NT2/D1 (cell line): ENCODE results near the gene PODXL.
A peak's percentile ranks its signal among the peaks of the same experiment; 100 is the strongest.

ENCODE experiments used
- DNase-seq: peaks from one replicate; pipeline ENCODE4 v3.0.0-alpha.2; 2011; ENCODE audit warnings: low read depth, low spot score
- H3K27me3 ChIP-seq: 2 replicates; pipeline ENCODE4 v1.6.0; 2011; ENCODE audit warnings: mild to moderate bottlenecking; ENCODE audit not compliant: insufficient read length, insufficient read depth
- H3K36me3 ChIP-seq: 2 replicates; pipeline ENCODE4 v1.6.1; 2011; ENCODE audit warnings: mild to moderate bottlenecking, low read length, mixed read lengths; ENCODE audit not compliant: insufficient read depth, insufficient read length
- H3K4me1 ChIP-seq: 2 replicates; pipeline ENCODE4 v1.5.1; 2011; ENCODE audit not compliant: insufficient read depth, insufficient read length
- H3K4me3 ChIP-seq: 2 replicates; pipeline ENCODE4 v1.5.1; 2011; ENCODE audit warnings: low read depth; ENCODE audit not compliant: insufficient read length
- H3K9ac ChIP-seq: 2 replicates; pipeline ENCODE4 v1.6.0; 2011; ENCODE audit warnings: low read depth; ENCODE audit not compliant: insufficient read length
- H3K9me3 ChIP-seq: 2 replicates; pipeline ENCODE4 v1.5.1; 2011; ENCODE audit warnings: mild to moderate bottlenecking, low read length; ENCODE audit not compliant: insufficient read depth
- SUZ12 ChIP-seq: IDR thresholded peaks from 2 replicates; pipeline ENCODE4 v1.6.1; 2011; ENCODE audit not compliant: insufficient read length, insufficient read depth; ENCODE audit errors: extremely low read depth
- YY1 ChIP-seq: IDR thresholded peaks from 2 replicates; pipeline ENCODE4 v1.6.1; 2011; ENCODE audit not compliant: insufficient read length, insufficient read depth
- ZNF274 ChIP-seq: IDR thresholded peaks from 2 replicates; pipeline ENCODE4 v1.6.1; 2011; ENCODE audit warnings: mild to moderate bottlenecking, low read depth, low read length

The PODXL gene

DNA sequence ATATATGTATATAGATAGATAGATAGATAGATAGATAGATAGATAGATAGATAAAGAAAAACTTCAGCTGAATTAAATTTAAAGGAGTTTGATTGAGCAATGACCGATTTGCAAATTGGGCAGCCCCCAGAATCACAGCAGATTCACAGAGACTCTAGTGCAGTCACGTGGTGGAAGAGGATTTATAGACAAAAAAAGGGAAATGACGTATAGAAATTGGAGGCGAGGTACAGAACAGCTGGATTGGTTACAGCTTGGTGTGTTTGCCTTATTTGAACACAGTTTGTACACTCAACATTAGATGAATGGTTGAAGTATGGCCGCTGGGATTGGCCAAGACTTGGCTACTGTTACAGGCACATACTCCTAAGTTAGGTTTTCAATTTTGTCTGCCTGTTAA, 8.2 kb upstream of the PODXL start:
- H3K36me3 ChIP-seq: no peaks in the 10 kb centered on the region
- H3K9ac ChIP-seq: no peak overlapping the region
- H3K9me3 ChIP-seq: no peaks in the 10 kb centered on the region
- TF ChIP-seq YY1 (no peak), ZNF274 (no peak)
- H3K4me3 ChIP-seq: no peak overlapping the region
- H3K27me3 ChIP-seq: no peaks in the 10 kb centered on the region
- H3K4me1 ChIP-seq: peaks cover 6% of the 10 kb centered on the region
- no peak for DNase-seq

DNA sequence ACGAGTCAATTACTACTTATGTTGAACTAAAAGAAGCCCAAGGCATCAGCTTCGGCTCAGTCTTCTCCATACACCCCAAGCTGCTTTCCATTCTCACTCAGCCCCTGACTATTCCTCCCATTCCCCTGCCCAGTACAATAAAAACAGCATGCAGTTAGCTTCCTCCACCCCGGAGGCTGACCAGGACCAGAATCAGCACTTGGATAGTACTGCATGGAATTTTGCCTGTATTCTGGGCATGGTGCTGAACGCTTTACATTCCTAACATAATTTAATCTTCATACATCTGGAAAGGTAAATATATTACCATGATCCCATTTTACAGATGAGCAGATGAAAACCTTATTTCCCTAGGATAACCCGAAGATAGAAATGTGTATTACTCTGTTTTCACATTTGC, 7.5 kb upstream of the PODXL start:
- Histone ChIP-seq H3K9ac (no peak overlapping the region), H3K36me3 (no peaks in the 10 kb centered on the region), H3K9me3 (no peaks in the 10 kb centered on the region), H3K4me1 (peaks cover 2% of the 10 kb centered on the region), H3K4me3 (no peak overlapping the region), H3K27me3 (no peaks in the 10 kb centered on the region)
- TF ChIP-seq YY1 (no peak), ZNF274 (no peak), SUZ12 (no peak)
- no peak for DNase-seq

DNA sequence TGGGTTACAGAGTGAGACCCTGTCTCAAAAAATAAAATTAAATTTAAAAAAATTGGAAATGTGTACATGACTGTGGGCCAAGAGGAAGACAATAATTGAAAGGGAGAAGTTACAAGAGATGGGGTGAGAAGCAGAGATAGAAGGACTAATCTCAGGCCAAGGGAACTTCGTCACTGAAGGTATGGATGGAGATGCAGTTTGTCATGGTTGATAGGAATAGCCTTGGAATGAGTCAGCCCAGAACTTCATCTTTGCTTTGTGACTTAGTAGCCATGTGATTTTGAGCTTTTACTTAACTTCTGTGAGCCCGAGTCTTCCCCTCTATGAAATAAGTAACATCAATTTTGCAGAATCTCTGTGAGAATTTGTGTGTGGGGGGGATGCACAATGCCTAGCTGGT, 6.5 kb upstream of the PODXL start:
- Histone ChIP-seq H3K27me3 (no peaks in the 10 kb centered on the region), H3K4me3 (no peak overlapping the region), H3K4me1 (peaks cover 2% of the 10 kb centered on the region), H3K9ac (no peak overlapping the region), H3K9me3 (no peaks in the 10 kb centered on the region), H3K36me3 (no peaks in the 10 kb centered on the region)
- DNase-seq: no peak
- TF ChIP-seq SUZ12 (no peak), YY1 (no peak), ZNF274 (no peak)

DNA sequence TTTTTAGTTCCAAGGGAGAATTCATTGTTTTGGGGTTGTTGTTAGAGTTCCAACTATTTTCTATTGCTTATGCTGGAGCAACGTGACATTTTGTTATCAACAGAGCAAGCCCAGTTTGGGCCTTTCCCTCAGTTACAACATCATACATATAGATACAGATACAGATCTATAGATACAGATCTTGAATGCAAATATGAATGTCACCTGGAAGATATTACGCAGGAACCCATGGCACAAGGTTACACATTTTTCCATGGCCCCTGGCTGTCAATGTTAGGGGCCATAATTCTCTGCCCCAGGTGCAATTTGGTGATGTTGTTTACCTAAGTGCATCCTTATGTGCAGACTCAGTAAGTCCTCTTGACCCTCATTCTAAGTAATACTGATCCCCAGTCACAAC, 3.6 kb upstream of the PODXL start:
- H3K4me1 ChIP-seq: peaks cover 2% of the 10 kb centered on the region
- peaks cover 10% of the 10 kb centered on the region for H3K36me3 ChIP-seq
- no peak overlapping the region for H3K4me3 ChIP-seq
- no peak overlapping the region for H3K9ac ChIP-seq
- TF ChIP-seq ZNF274 (no peak), SUZ12 (no peak), YY1 (no peak)
- H3K27me3 ChIP-seq: no peaks in the 10 kb centered on the region
- no peaks in the 10 kb centered on the region for H3K9me3 ChIP-seq
- no peak for DNase-seq

DNA sequence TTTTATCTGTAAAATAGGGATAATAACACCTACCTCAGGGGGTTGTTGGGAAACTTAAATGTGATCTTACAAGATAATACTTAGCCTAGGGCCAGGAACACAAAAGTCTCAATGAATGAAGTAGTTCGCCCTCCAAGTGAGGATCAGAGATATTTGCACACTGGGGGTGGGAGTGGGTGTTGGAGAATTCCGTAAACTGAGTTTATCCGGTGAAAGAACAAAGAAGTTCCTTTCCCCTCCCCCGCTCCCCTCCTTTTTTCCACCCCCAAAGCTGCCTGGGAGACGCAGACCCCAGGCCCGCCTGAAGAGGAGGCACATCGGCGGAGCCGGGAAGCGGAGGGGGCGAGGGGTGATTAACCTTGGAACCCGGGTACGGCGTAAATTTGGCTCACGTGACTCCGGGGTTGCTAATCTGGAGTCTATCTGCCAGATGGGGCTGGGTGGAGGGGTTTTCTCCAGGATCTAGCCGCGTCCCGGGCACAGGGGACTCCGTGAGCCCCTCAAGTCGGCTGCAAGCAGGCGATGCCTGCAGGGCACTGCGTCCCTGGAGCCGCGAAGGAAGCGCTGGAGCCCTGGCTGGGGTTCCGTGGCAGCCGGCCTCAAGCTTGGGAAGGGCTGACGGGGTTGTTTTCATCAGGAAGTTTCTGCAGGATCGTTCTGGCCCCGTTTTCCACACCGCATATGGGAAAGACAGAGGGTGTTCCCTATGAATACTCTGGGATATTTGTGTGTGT, 1.4 kb upstream of the PODXL start:
- H3K4me3 ChIP-seq: peak overlapping the region; percentile 66
- peak overlapping the region; percentile 88 for H3K9ac ChIP-seq
- DNase-seq: peak; percentile 92
- no peaks in the 10 kb centered on the region for H3K27me3 ChIP-seq
- peaks cover 2% of the 10 kb centered on the region for H3K4me1 ChIP-seq
- H3K9me3 ChIP-seq: no peaks in the 10 kb centered on the region
- TF ChIP-seq SUZ12 (no peak), YY1 (no peak), ZNF274 (no peak)
- H3K36me3 ChIP-seq: peaks cover 32% of the 10 kb centered on the region

DNA sequence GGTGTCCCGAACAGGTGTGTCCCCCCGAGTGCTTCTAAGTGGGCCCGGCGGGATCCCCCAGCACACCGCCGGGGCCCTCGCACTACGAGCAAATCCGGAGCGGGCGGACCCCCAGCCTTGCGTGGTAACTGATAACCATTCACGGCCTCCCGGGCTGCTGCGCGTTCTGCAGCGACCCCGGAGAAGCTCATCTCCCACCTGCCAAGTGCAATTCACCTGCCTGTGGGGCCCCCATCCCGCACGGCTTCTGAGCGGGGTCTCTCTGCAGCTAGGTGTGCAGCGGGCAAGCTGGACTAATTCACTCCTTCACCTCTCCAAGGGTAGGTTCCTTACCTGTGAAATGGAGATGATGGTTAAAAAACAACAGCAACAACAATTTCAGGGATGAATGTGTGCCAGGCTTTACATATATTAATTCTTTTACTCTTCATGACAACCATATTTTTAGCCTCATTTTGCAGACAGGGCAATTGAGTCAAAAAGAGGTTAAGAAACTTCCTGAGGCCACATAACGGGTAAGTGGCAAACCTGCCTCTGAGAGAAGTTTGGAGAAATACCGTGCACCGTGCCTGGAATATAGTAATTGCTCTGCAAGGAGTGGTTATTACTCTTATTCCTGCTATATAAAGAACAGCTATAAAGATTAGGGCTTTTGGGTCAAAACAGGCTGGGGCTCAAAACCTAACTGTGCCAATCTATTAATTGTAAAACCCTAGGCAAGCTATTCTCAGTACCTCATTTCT, 652 bp upstream of the PODXL start:
- peaks cover 39% of the 10 kb centered on the region for H3K36me3 ChIP-seq
- peaks cover 5% of the 10 kb centered on the region for H3K4me1 ChIP-seq
- no peak for DNase-seq
- no peak for TF ChIP-seq SUZ12
- TF ChIP-seq ZNF274: no peak
- no peak for TF ChIP-seq YY1
- H3K27me3 ChIP-seq: no peaks in the 10 kb centered on the region
- peak overlapping the region; percentile 66 for H3K4me3 ChIP-seq
- no peaks in the 10 kb centered on the region for H3K9me3 ChIP-seq
- peak overlapping the region; percentile 88 for H3K9ac ChIP-seq

DNA sequence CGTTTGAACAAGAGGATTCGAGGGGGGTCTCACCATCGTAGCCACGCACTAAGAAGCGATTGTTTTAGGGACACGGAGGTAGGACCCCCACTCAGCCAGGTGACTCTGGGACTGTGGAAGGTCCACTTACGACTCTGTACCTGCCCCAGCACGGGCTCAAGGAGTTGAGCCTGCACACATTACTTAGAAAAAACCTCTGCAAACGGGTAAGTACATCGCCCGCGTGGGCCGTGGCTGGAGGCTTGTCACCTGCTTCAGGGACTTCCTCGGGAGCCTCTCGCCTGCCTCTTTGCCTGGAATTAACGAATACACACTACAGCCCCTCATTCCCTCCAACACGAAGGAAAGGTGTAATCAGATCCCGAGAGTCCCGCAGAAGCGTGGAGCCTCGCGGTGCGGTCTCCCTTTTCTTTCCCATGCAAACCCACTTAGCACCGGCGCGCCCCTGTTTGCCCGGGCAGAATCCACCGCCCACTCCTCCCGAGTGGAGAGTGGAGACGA, 826 bp downstream of the PODXL start:
- peaks cover 53% of the 10 kb centered on the region for H3K36me3 ChIP-seq
- peak overlapping the region; percentile 97 for H3K4me3 ChIP-seq
- H3K27me3 ChIP-seq: no peaks in the 10 kb centered on the region
- no peak for DNase-seq
- peaks cover 7% of the 10 kb centered on the region for H3K4me1 ChIP-seq
- no peaks in the 10 kb centered on the region for H3K9me3 ChIP-seq
- TF ChIP-seq ZNF274: no peak
- TF ChIP-seq YY1: no peak
- TF ChIP-seq SUZ12: no peak
- peak overlapping the region; percentile 99 for H3K9ac ChIP-seq
